HL-60 (cell line): ENCODE measurements around the gene BSG.

Experiments used
- GABPA ChIP-seq: IDR thresholded peaks from 2 replicates; pipeline ENCODE4 v1.6.1; 2012; ENCODE audit warnings: low read depth
- POLR2AphosphoS5 ChIP-seq: IDR thresholded peaks from 2 replicates; pipeline ENCODE4 v1.6.1; 2012; ENCODE audit warnings: low read depth
- SPI1 ChIP-seq: IDR thresholded peaks from 2 replicates; pipeline ENCODE4 v1.6.1; 2012; ENCODE audit warnings: low read depth, mild to moderate bottlenecking, borderline replicate concordance
- TF ChIP-seq, protein P1 (sequence below): IDR thresholded peaks from one replicate; pipeline ENCODE4 v1.5.1; 2011; ENCODE audit warnings: low read length, control low read depth, inconsistent platforms; ENCODE audit not compliant: insufficient read depth
- TF ChIP-seq, protein P2 (sequence below): IDR thresholded peaks from 2 replicates; pipeline ENCODE4 v1.6.1; 2012; ENCODE audit warnings: low read depth; ENCODE audit not compliant: insufficient replicate concordance

DNA sequence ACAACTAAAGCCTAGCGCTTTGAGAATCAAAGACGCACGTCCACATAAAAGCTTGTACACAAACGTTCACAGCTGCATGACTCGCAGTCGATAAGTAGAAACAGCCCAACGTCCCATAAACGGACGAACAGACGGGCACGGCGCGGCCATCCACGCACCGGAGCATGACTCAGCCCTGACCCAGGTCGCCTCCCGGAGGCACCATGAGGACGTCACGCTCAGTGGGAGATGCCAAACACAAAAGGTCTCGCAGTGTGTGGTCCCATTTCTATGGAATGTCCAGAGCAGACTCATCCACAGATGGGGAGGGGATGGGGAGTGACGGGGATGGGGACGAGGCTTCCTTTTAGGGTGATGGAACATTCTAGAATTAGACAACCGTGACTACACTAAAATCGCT lies 51.6 kb downstream of the BSG start:
- TF ChIP-seq, protein P1, sequence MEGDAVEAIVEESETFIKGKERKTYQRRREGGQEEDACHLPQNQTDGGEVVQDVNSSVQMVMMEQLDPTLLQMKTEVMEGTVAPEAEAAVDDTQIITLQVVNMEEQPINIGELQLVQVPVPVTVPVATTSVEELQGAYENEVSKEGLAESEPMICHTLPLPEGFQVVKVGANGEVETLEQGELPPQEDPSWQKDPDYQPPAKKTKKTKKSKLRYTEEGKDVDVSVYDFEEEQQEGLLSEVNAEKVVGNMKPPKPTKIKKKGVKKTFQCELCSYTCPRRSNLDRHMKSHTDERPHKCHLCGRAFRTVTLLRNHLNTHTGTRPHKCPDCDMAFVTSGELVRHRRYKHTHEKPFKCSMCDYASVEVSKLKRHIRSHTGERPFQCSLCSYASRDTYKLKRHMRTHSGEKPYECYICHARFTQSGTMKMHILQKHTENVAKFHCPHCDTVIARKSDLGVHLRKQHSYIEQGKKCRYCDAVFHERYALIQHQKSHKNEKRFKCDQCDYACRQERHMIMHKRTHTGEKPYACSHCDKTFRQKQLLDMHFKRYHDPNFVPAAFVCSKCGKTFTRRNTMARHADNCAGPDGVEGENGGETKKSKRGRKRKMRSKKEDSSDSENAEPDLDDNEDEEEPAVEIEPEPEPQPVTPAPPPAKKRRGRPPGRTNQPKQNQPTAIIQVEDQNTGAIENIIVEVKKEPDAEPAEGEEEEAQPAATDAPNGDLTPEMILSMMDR: no peak
- no peak for TF ChIP-seq POLR2AphosphoS5
- TF ChIP-seq, protein P2, sequence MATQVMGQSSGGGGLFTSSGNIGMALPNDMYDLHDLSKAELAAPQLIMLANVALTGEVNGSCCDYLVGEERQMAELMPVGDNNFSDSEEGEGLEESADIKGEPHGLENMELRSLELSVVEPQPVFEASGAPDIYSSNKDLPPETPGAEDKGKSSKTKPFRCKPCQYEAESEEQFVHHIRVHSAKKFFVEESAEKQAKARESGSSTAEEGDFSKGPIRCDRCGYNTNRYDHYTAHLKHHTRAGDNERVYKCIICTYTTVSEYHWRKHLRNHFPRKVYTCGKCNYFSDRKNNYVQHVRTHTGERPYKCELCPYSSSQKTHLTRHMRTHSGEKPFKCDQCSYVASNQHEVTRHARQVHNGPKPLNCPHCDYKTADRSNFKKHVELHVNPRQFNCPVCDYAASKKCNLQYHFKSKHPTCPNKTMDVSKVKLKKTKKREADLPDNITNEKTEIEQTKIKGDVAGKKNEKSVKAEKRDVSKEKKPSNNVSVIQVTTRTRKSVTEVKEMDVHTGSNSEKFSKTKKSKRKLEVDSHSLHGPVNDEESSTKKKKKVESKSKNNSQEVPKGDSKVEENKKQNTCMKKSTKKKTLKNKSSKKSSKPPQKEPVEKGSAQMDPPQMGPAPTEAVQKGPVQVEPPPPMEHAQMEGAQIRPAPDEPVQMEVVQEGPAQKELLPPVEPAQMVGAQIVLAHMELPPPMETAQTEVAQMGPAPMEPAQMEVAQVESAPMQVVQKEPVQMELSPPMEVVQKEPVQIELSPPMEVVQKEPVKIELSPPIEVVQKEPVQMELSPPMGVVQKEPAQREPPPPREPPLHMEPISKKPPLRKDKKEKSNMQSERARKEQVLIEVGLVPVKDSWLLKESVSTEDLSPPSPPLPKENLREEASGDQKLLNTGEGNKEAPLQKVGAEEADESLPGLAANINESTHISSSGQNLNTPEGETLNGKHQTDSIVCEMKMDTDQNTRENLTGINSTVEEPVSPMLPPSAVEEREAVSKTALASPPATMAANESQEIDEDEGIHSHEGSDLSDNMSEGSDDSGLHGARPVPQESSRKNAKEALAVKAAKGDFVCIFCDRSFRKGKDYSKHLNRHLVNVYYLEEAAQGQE: no peak
- no peak for TF ChIP-seq SPI1
- TF ChIP-seq GABPA: no peak
